ENCODE data around the gene EIF3CL.
"Not testable (repeated sequence)": the region's sequence is repeated elsewhere in the genome, so short reads cannot be mapped to it uniquely, and the experiment has no call there.

DNA sequence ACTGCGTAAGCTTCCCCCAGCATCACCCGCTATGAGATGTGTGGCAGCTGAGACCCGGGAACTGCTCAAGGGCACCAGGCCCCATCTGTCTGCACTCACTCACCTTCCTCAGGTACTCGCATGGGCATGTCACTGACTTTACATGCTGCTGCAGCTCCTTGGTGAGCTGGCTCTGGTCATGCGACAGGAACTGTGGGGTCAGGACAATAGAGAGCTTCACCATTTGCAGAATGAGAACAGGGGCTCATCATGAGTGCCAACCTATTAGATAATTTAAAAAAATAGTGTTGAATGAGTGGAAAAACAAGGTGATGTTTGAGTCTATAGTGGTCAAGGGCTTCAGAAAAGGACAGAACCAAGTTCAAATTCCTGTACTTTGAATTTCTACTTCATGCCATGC, 41.0 kb downstream of the EIF3CL start:
- TF ChIP-seq, protein P1, sequence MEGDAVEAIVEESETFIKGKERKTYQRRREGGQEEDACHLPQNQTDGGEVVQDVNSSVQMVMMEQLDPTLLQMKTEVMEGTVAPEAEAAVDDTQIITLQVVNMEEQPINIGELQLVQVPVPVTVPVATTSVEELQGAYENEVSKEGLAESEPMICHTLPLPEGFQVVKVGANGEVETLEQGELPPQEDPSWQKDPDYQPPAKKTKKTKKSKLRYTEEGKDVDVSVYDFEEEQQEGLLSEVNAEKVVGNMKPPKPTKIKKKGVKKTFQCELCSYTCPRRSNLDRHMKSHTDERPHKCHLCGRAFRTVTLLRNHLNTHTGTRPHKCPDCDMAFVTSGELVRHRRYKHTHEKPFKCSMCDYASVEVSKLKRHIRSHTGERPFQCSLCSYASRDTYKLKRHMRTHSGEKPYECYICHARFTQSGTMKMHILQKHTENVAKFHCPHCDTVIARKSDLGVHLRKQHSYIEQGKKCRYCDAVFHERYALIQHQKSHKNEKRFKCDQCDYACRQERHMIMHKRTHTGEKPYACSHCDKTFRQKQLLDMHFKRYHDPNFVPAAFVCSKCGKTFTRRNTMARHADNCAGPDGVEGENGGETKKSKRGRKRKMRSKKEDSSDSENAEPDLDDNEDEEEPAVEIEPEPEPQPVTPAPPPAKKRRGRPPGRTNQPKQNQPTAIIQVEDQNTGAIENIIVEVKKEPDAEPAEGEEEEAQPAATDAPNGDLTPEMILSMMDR (IDR thresholded peaks at IDR 0.05; ENCODE audit: insufficient read depth, low read depth, low read length) = not testable (repeated sequence)
- TF ChIP-seq EZH2 (IDR thresholded peaks at IDR 0.05; ENCODE audit: insufficient read depth, low read length) = not testable (repeated sequence)
